Panc1 (cell line): ENCODE results near the gene SLC35A3. TPM values are rescaled to one million over a fixed set of nuclear protein-coding genes. Genes with fewer than 3 reads are reported as not detected.

ENCODE experiments used
- ATAC-seq: fragments of 200-7000 bp; cut with Tn5 transposase; 2 replicates; pipeline ENCODE4 v1.9.1; 2020; ENCODE audit warnings: mild to moderate bottlenecking, moderate library complexity
- BruUV-seq: library from RNA; stranded (reverse); fragments of 400-500 nt; replicated peaks from 2 replicates; lab custom pipeline; 2021; lab: Mats Ljungman, UMichigan
- CTCF ChIA-PET: fragments of 300-600 bp; sonication (Branson Sonifier 250); formaldehyde crosslinking; loops from one replicate; lab custom pipeline; 2022; ENCODE audit warnings: antibody characterized with exemption; lab: Charles Lee
- POLR2A ChIA-PET: fragments of 300-600 bp; sonication (Branson Sonifier 250); formaldehyde crosslinking; loops from one replicate; lab custom pipeline; 2022; ENCODE audit warnings: antibody characterized with exemption; lab: Charles Lee
- DNase-seq: peaks from one replicate; pipeline ENCODE4 v3.0.0-alpha.2; 2010; ENCODE audit warnings: low read depth, low spot score
- H3K27ac ChIP-seq: 2 replicates; pipeline ENCODE4 v1.5.1; 2011; ENCODE audit warnings: mild to moderate bottlenecking, low read length, inconsistent platforms
- H3K27me3 ChIP-seq: fragments of 200-500 bp; sonication (Bioruptor generic); 2 replicates; pipeline ENCODE4 v1.6.0; 2014; ENCODE audit warnings: low read length, inconsistent platforms; ENCODE audit not compliant: control insufficient read depth, insufficient read depth
- H3K36me3 ChIP-seq: fragments of 200-500 bp; sonication (Bioruptor generic); 2 replicates; pipeline ENCODE4 v1.5.1; 2014; ENCODE audit warnings: inconsistent platforms, mild to moderate bottlenecking, low read length, moderate library complexity; ENCODE audit not compliant: control insufficient read depth, insufficient read depth
- H3K4me1 ChIP-seq: 2 replicates; pipeline ENCODE4 v1.5.1; 2011; ENCODE audit warnings: inconsistent platforms, mild to moderate bottlenecking, low read length, moderate library complexity; ENCODE audit not compliant: control insufficient read depth, insufficient read depth
- H3K4me3 ChIP-seq, 2 experiments: 2 replicates each; pipeline ENCODE4 v1.5.1; 2011 to 2012; ENCODE audit warnings: low read depth in 2 of 2, low read length in 2 of 2, mild to moderate bottlenecking in 2 of 2, inconsistent platforms in 1 of 2, moderate library complexity in 1 of 2
- H3K9me3 ChIP-seq: fragments of 200-500 bp; sonication (Bioruptor generic); 2 replicates; pipeline ENCODE4 v1.5.1; 2014; ENCODE audit warnings: low read depth, mild to moderate bottlenecking, inconsistent platforms, low read length, moderate library complexity; ENCODE audit not compliant: control insufficient read depth, insufficient read depth
- POLR2AphosphoS5 ChIP-seq: IDR thresholded peaks from 2 replicates; pipeline ENCODE4 v1.6.1; 2012; ENCODE audit warnings: mild to moderate bottlenecking, low read depth, low read length, moderate library complexity
- SIN3A ChIP-seq: IDR thresholded peaks from 2 replicates; pipeline ENCODE4 v1.6.1; 2012; ENCODE audit warnings: low read depth, mild to moderate bottlenecking, low read length, moderate library complexity, borderline replicate concordance; ENCODE audit not compliant: insufficient read depth
- TCF7L2 ChIP-seq: IDR thresholded peaks from 2 replicates; pipeline ENCODE4 v1.6.1; 2011; ENCODE audit warnings: mild to moderate bottlenecking, low read depth, low read length, inconsistent platforms
- in situ Hi-C: cut with HindIII; loops from 2 replicates; pipeline ENCODE4 v1.10.0; 2016; ENCODE audit warnings: low sequenced_read_pairs, low pct_unique_long_range_greater_than_20kb
- intact Hi-C: fragments of 100-400 bp; cut with micrococcal nuclease; formaldehyde crosslinking; loops from one replicate; pipeline ENCODE4 v1.10.0; 2022; ENCODE audit not compliant: unreplicated experiment
- total RNA-seq: library from RNA; stranded (reverse); gene quantifications from one replicate; pipeline ENCODE4 v1.2.1, GENCODE V29; 2021; ENCODE audit not compliant: unreplicated experiment
- TF ChIP-seq, protein P1 (sequence below): fragments of 450-650 bp; IDR thresholded peaks from 2 replicates; pipeline ENCODE4 v1.5.1; 2017; ENCODE audit warnings: mild to moderate bottlenecking
- TF ChIP-seq, protein P2 (sequence below), 2 experiments: IDR thresholded peaks; 2 replicates each; pipeline ENCODE4 v1.6.1; 2011 to 2012; ENCODE audit warnings: low read depth in 2 of 2, control low read depth in 1 of 2, low read length in 1 of 2, mild to moderate bottlenecking in 1 of 2, moderate library complexity in 1 of 2; ENCODE audit not compliant: insufficient read depth in 1 of 2

The SLC35A3 gene
- total RNA-seq, 1 experiment from 2014 or later = 15.9 TPM

GRCh38 chr1:100077531-100077930 is 107.7 kb downstream of the SLC35A3 start:
- no peak for ATAC-seq
- CTCF ChIA-PET = no interaction called here
- H3K9me3 ChIP-seq = no peaks in the 10 kb centered on the region

DNA sequence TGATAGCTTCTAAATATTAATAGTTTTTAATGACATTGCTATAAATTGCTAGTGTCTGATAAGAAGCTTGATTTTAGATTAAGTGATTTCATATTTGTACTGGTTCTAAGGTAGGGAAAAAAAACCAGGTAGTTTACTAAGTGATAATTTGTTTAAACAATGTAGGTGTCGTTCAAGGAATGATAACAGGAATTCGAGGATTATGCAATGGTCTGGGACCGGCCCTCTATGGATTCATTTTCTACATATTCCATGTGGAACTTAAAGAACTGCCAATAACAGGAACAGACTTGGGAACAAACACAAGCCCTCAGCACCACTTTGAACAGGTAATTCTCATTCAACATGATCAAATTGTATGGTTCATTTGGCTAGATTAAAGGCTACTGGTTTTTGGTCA is 110.5 kb downstream of the SLC35A3 start:
- intact Hi-C loops (no loop called here), in situ Hi-C loops (no loop called here)
- CTCF ChIA-PET = no interaction called here
- POLR2A ChIA-PET = no interaction called here
- TF ChIP-seq SIN3A (no peak), TCF7L2 (no peak), POLR2AphosphoS5 (no peak)
- TF ChIP-seq, protein P1, sequence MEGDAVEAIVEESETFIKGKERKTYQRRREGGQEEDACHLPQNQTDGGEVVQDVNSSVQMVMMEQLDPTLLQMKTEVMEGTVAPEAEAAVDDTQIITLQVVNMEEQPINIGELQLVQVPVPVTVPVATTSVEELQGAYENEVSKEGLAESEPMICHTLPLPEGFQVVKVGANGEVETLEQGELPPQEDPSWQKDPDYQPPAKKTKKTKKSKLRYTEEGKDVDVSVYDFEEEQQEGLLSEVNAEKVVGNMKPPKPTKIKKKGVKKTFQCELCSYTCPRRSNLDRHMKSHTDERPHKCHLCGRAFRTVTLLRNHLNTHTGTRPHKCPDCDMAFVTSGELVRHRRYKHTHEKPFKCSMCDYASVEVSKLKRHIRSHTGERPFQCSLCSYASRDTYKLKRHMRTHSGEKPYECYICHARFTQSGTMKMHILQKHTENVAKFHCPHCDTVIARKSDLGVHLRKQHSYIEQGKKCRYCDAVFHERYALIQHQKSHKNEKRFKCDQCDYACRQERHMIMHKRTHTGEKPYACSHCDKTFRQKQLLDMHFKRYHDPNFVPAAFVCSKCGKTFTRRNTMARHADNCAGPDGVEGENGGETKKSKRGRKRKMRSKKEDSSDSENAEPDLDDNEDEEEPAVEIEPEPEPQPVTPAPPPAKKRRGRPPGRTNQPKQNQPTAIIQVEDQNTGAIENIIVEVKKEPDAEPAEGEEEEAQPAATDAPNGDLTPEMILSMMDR = no peak
- TF ChIP-seq, protein P2, sequence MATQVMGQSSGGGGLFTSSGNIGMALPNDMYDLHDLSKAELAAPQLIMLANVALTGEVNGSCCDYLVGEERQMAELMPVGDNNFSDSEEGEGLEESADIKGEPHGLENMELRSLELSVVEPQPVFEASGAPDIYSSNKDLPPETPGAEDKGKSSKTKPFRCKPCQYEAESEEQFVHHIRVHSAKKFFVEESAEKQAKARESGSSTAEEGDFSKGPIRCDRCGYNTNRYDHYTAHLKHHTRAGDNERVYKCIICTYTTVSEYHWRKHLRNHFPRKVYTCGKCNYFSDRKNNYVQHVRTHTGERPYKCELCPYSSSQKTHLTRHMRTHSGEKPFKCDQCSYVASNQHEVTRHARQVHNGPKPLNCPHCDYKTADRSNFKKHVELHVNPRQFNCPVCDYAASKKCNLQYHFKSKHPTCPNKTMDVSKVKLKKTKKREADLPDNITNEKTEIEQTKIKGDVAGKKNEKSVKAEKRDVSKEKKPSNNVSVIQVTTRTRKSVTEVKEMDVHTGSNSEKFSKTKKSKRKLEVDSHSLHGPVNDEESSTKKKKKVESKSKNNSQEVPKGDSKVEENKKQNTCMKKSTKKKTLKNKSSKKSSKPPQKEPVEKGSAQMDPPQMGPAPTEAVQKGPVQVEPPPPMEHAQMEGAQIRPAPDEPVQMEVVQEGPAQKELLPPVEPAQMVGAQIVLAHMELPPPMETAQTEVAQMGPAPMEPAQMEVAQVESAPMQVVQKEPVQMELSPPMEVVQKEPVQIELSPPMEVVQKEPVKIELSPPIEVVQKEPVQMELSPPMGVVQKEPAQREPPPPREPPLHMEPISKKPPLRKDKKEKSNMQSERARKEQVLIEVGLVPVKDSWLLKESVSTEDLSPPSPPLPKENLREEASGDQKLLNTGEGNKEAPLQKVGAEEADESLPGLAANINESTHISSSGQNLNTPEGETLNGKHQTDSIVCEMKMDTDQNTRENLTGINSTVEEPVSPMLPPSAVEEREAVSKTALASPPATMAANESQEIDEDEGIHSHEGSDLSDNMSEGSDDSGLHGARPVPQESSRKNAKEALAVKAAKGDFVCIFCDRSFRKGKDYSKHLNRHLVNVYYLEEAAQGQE (IDR thresholded peaks at IDR 0.05; ENCODE audit: insufficient read depth in 1 of 2, low read depth in 2 of 2, low read length in 1 of 2) = no peak
- no peak overlapping the region for H3K27ac ChIP-seq
- H3K4me3 ChIP-seq = no peak overlapping the region
- peaks cover 35% of the 10 kb centered on the region for H3K36me3 ChIP-seq
- no peaks in the 10 kb centered on the region for H3K4me1 ChIP-seq
- DNase-seq (no peak), ATAC-seq (no peak)
- no TSS peak for BruUV-seq
- no peaks in the 10 kb centered on the region for H3K9me3 ChIP-seq
- no peaks in the 10 kb centered on the region for H3K27me3 ChIP-seq

More at GRCh38 chr1:100077531-100077930, 107.7 kb downstream of the SLC35A3 start:
- no peak overlapping the region for H3K4me3 ChIP-seq
- no peaks in the 10 kb centered on the region for H3K4me1 ChIP-seq
- intact Hi-C loops = no loop called here
- no peak for DNase-seq
- no peaks in the 10 kb centered on the region for H3K27me3 ChIP-seq
- peaks cover 22% of the 10 kb centered on the region for H3K36me3 ChIP-seq
- BruUV-seq = no TSS peak
- POLR2A ChIA-PET = no interaction called here
- TF ChIP-seq, protein P2 (IDR thresholded peaks at IDR 0.05; ENCODE audit: insufficient read depth in 1 of 2, low read depth in 2 of 2, low read length in 1 of 2) = no peak
- no peak for TF ChIP-seq TCF7L2
- TF ChIP-seq SIN3A = no peak
- TF ChIP-seq POLR2AphosphoS5 = no peak
- TF ChIP-seq, protein P1 = no peak
- no peak overlapping the region for H3K27ac ChIP-seq
- in situ Hi-C loops = no loop called here

Other genes starting within 250 kb of the SLC35A3 start
- 1.2 TPM for gene FRRS1, start 203.4 kb upstream of the SLC35A3 start, total RNA-seq
- 12.0 TPM for gene AGL, start 119.6 kb upstream of the SLC35A3 start, total RNA-seq
- 6.2 TPM for gene SASS6, start 162.9 kb downstream of the SLC35A3 start, total RNA-seq
- gene TRMT13, start 163.2 kb downstream of the SLC35A3 start, total RNA-seq = 6.2 TPM
- 0.26 TPM for gene LRRC39, start 208.3 kb downstream of the SLC35A3 start, total RNA-seq